ENCODE data around the gene ARL5A.

- no peak for TF ChIP-seq POLR2A (IDR thresholded peaks at IDR 0.05)
- TF ChIP-seq, protein P1, sequence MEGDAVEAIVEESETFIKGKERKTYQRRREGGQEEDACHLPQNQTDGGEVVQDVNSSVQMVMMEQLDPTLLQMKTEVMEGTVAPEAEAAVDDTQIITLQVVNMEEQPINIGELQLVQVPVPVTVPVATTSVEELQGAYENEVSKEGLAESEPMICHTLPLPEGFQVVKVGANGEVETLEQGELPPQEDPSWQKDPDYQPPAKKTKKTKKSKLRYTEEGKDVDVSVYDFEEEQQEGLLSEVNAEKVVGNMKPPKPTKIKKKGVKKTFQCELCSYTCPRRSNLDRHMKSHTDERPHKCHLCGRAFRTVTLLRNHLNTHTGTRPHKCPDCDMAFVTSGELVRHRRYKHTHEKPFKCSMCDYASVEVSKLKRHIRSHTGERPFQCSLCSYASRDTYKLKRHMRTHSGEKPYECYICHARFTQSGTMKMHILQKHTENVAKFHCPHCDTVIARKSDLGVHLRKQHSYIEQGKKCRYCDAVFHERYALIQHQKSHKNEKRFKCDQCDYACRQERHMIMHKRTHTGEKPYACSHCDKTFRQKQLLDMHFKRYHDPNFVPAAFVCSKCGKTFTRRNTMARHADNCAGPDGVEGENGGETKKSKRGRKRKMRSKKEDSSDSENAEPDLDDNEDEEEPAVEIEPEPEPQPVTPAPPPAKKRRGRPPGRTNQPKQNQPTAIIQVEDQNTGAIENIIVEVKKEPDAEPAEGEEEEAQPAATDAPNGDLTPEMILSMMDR (IDR thresholded peaks at IDR 0.05), result no peak
These were observed 53.7 kb downstream of the ARL5A start for GRCh38 chr2:151774506-151774905.
